Measurements from ENCODE around the gene PLA2G4E. TPM values are rescaled to one million over a fixed set of nuclear protein-coding genes. Genes with fewer than 3 reads are reported as not detected.

Gene PLA2G4E
- total and polyA plus RNA-seq, 9 of the 15 experiments (the other 6 are each of a cell fraction or from before 2014, with no cell fraction given) = 0.03 TPM; not detected in 8

DNA sequence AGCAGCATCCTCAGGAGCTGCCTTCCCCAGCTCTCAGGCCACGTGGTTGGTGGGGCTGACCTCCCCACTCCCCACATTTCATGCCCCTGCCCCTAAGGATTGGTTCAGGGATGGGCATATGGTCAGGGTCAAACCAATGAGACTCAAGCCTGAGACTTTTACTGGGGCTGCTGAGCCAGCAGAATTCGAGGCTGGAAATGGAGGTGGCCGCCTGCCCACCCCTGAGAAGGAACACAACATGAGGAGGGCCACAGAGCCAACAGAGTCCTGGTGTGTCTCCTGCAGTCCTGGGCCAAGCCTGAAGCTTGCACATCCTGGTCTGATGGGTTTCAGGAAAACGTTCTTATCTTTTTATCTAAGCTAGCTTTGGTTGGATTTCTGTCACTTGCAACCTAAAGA, 54.4 kb downstream of the PLA2G4E start (continued):
- no peak for TF ChIP-seq PATZ1 (CRISPR knock-in tag; IDR thresholded peaks at IDR 0.05; ENCODE audit: borderline replicate concordance)

GRCh38 chr15:41965441-41966413, 55.1 kb downstream of the PLA2G4E start:
- Histone ChIP-seq H3K79me2 (ENCODE audit: control insufficient read depth, insufficient read depth, low read length) (peaks cover 14% of the 10 kb centered on the region), H2AFZ (ENCODE audit: low read depth, low read length) (no peak overlapping the region), H3K4me3 (no peak overlapping the region), H3K4me2 (ENCODE audit: insufficient read depth, low read length) (no peak overlapping the region), H3K9me3 (replicated peaks; ENCODE audit: control insufficient read depth, insufficient read depth, low read depth, low read length) (no peaks in the 10 kb centered on the region), H3K9me1 (ENCODE audit: control insufficient read depth, insufficient read depth, low read length) (no peaks in the 10 kb centered on the region), H3K27me3 (ENCODE audit: control insufficient read depth in 2 of 2, insufficient read depth in 2 of 2, low read length in 2 of 2) (no peaks in the 10 kb centered on the region), H3K4me1 (replicated peaks in 1 of 2; ENCODE audit: control insufficient read depth in 2 of 2, insufficient read depth in 2 of 2, low read length in 2 of 2) (peaks cover 3 to 16% of the 10 kb centered on the region in 2 experiments), H4K20me1 (replicated peaks; ENCODE audit: control insufficient read depth, insufficient read depth, low read length) (peaks cover 10% of the 10 kb centered on the region; the same call in 1 of the 2 replicates), H3K27ac (ENCODE audit: extremely low read depth, low read depth, low read length) (no peak overlapping the region), H3K36me3 (ENCODE audit: control insufficient read depth, insufficient read depth, low read length) (no peaks in the 10 kb centered on the region), H3K9ac (ENCODE audit: insufficient read depth in 1 of 2, low read depth in 2 of 2, low read length in 2 of 2) (no peak overlapping the region)
- ATAC-seq = no peak
- in situ Hi-C loops (cut with MboI) (no loop called here), intact Hi-C loops (cut with micrococcal nuclease) (no loop called here)
- POLR2A ChIA-PET = interaction anchor here (0.5 to 2.6 kb wide), 3 partner anchors 8 to 98 kb away, joined by 3 to 10 read pairs (median 3); no protein-coding TSS in a partner anchor
- CTCF ChIA-PET (ENCODE audit: low intra/inter-chr PET ratio) = no interaction called here
- 63% methylated on average over 10 of the region's 15 CpGs for WGBS (ENCODE audit: insufficient coverage, low coverage, missing lambda C conversion rate)
- no peak for DNase-seq (ENCODE audit: extremely low read depth in 1 of 4, low spot score in 3 of 4)
- no TSS peak for BruUV-seq (replicated peaks)
- no peak for FAIRE-seq
- TF ChIP-seq ZKSCAN3 (CRISPR knock-in tag; IDR thresholded peaks at IDR 0.05) (no peak), ZNF592 (IDR thresholded peaks at IDR 0.05) (no peak)
- TF ChIP-seq, protein P1, sequence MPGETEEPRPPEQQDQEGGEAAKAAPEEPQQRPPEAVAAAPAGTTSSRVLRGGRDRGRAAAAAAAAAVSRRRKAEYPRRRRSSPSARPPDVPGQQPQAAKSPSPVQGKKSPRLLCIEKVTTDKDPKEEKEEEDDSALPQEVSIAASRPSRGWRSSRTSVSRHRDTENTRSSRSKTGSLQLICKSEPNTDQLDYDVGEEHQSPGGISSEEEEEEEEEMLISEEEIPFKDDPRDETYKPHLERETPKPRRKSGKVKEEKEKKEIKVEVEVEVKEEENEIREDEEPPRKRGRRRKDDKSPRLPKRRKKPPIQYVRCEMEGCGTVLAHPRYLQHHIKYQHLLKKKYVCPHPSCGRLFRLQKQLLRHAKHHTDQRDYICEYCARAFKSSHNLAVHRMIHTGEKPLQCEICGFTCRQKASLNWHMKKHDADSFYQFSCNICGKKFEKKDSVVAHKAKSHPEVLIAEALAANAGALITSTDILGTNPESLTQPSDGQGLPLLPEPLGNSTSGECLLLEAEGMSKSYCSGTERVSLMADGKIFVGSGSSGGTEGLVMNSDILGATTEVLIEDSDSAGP (CRISPR knock-in tag; IDR thresholded peaks at IDR 0.05) = no peak
